ENCODE results near the gene TUBE1.
A peak's percentile ranks its signal among the peaks of the same experiment; 100 is the strongest.

TUBE1 gene

DNA sequence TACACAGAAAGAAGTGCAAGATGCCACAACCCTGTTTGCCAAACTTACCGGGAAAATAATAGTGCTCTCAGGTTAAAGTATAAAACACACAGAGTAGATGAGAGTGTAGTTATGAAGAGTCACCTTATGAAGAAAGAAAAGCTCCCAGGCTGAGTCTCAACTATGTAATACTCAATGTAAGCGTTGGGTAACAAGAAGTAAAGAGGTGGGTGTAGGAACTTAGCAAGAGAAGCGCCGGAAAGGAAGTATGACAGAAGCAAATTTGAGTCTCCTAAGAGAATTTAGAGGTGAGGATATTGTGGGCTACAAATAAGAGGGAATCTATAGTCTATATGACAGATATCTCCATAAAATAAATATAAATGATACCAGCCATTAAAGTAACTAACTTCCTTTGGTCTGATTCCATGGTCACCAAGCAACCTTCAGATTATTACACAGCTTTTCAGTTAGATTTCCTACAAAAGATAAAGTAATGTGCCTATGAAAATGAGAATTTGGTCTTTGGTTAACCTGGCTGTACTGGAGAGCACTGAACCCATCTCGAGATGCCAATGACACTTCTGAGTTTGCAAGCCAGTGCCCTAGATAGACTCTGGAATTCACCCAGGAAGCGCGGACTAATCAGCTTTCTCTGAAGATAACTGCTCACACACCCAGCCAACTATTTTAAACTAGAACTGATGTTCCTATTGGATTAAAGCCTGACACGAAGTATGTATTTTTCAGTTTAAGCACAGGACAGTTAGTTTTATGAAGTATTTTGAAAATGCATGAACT is 1.8 kb downstream of the TUBE1 start:
- Histone ChIP-seq H3K9me3 (replicated peaks in 1 of 11) (no peaks in the 10 kb centered on the region), H3K36me3 (peaks cover 3 to 37% (median 20%) of the 10 kb centered on the region in 11 experiments; a peak in 11 of 22 replicates), H3K27ac (no peak overlapping the region), H3K27me3 (no peaks in the 10 kb centered on the region), H3K4me2 (peak overlapping the region in 1 of 11 experiments; percentile 12; a peak in 2 of 22 replicates), H3K4me3 (no peak overlapping the region), H3K4me1 (peaks cover 5 to 17% (median 13%) of the 10 kb centered on the region in 10 experiments; a peak in 19 of 20 replicates), H3K9ac (no peak overlapping the region), H4K20me1 (no peaks in the 10 kb centered on the region)
- no peak for TF ChIP-seq Cebpa-rat (IDR thresholded peaks at IDR 0.05)

DNA sequence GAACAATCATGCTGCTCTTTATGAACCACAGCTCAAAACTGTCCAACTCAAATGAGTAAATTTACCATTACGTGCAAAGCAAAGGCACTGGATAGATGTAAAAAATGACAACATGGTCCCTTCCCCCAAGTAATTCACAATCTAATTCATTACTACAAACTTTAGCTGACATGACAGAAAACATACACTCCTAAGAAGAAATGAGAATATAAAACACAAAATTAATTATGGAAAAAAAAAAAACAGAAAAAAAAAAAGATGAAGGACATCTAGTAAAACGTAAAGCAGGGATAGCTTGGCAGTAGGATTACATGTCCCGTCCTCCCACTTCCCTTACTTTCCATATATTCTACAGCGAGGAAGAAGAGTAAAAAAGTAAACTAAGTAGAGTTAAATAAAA is 5.7 kb downstream of the TUBE1 start:
- Histone ChIP-seq H3K36me3 (peaks cover 7 to 71% (median 38%) of the 10 kb centered on the region in 11 experiments; a peak in 19 of 22 replicates), H4K20me1 (no peaks in the 10 kb centered on the region), H3K4me2 (no peak overlapping the region), H3K27me3 (no peaks in the 10 kb centered on the region), H3K27ac (no peak overlapping the region), H3K4me3 (no peak overlapping the region), H3K4me1 (peaks cover 0 to 12% (median 6%) of the 10 kb centered on the region in 10 experiments; a peak in 13 of 20 replicates), H3K9ac (no peak overlapping the region), H3K9me3 (replicated peaks in 1 of 11) (no peaks in the 10 kb centered on the region)
- TF ChIP-seq Cebpa-rat (IDR thresholded peaks at IDR 0.05): no peak

DNA sequence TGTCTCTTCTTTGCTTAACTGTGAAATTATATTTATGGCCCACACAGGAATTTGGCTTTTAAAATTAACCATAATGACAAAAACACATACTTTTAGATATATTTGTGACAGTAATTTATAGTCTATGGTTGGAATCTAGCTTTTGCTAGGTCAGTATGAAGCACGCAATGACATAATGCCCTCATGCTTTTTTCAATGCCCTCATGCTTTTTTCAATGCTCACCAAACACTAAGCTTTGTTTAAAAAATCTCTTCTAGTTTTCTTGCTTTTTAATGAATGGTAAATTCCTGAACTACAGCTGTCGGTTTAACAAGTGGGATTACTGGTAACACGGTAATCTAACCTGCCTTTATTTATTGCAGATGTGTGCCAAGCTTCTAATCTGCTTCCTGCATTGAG is 20.7 kb downstream of the TUBE1 start:
- Histone ChIP-seq H3K4me3 (no peak overlapping the region), H4K20me1 (no peaks in the 10 kb centered on the region), H3K4me1 (no peaks in the 10 kb centered on the region), H3K27me3 (no peaks in the 10 kb centered on the region), H3K27ac (no peak overlapping the region), H3K36me3 (peaks cover 4 to 25% (median 11%) of the 10 kb centered on the region in 11 experiments; a peak in 18 of 22 replicates), H3K9me3 (replicated peaks in 1 of 11) (no peaks in the 10 kb centered on the region), H3K4me2 (no peak overlapping the region), H3K9ac (no peak overlapping the region)
- TF ChIP-seq Cebpa-rat (IDR thresholded peaks at IDR 0.05): no peak

DNA sequence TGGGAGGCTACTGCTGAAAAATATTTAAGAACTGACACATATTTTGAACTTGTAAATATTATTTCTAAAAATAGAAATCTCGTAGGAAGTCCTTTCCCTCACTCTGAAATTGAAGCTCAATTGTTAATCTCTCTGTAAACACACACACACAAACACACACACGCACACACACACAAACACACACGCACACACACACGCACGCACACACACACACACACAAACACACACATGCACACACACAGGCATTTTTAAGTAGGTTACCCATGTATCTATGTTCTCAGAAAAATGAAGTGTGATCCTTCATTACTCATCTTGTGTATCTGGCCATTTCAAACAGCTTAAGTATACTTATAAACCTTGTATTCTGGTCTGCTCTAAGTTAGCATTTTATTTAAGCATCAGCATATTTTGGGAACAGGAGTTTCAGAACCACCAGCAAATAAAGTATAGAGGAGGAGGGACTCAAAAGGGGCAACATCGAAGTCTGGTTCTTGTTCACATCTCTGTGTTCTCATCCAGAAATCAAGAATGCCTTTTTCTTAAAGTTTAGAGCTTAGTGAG is 21.8 kb downstream of the TUBE1 start:
- H3K4me3 ChIP-seq: no peak overlapping the region
- no peak overlapping the region for H3K4me2 ChIP-seq
- no peaks in the 10 kb centered on the region for H3K27me3 ChIP-seq
- H3K27ac ChIP-seq: no peak overlapping the region
- TF ChIP-seq Cebpa-rat (IDR thresholded peaks at IDR 0.05): no peak
- peaks cover 0 to 15% (median 6%) of the 10 kb centered on the region in 11 experiments; a peak in 11 of 22 replicates for H3K36me3 ChIP-seq
- no peaks in the 10 kb centered on the region for H3K9me3 ChIP-seq (replicated peaks in 1 of 11)
- H4K20me1 ChIP-seq: no peaks in the 10 kb centered on the region
- no peak overlapping the region for H3K9ac ChIP-seq
- no peaks in the 10 kb centered on the region for H3K4me1 ChIP-seq

DNA sequence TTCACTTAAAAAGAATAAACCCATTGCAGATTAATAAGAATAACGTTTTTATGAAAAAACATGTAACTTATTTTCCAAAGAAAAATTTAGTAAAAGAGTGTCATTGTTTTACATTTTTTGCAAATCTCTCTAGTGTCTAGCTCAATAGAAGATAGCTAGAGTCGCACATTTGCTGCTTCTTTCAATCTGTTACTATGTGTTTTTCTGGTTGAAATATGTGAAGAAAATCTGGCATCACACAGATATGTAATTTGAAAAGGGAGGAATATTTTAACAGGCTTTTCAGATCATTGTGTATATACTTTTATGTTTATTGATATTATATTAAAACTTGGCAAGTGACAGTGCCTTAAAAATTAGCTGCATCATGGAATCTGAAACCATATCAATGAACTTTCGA is 24.3 kb downstream of the TUBE1 start:
- peaks cover 0 to 8% (median 0%) of the 10 kb centered on the region in 10 experiments; a peak in 3 of 20 replicates for H3K4me1 ChIP-seq
- H3K36me3 ChIP-seq: no peaks in the 10 kb centered on the region
- H3K9me3 ChIP-seq (replicated peaks in 1 of 11): no peaks in the 10 kb centered on the region
- H3K27me3 ChIP-seq: no peaks in the 10 kb centered on the region
- no peaks in the 10 kb centered on the region for H4K20me1 ChIP-seq
- no peak overlapping the region for H3K4me3 ChIP-seq
- TF ChIP-seq Cebpa-rat (IDR thresholded peaks at IDR 0.05): no peak
- H3K27ac ChIP-seq: no peak overlapping the region
- no peak overlapping the region for H3K9ac ChIP-seq
- no peak overlapping the region for H3K4me2 ChIP-seq

DNA sequence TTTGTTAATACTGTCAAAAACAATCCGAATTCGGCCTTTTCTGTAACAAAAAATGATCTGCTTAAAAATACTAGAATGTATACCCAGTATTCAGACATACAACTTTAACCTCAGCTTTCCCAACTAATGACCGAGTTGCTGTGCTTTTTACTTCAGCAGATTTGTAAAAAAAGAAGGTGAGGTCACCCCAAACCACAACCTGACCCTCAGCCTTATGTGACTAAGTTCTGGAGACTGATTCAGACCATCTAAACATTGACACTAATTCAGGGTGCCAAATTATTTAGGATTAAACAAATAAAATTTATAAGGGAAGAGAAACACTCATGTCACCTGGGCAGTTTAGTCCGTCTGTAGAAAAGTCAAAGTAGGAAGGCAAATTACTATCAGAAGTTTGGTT is 25.7 kb downstream of the TUBE1 start:
- no peaks in the 10 kb centered on the region for H4K20me1 ChIP-seq
- no peak overlapping the region for H3K4me2 ChIP-seq
- no peaks in the 10 kb centered on the region for H3K27me3 ChIP-seq

DNA sequence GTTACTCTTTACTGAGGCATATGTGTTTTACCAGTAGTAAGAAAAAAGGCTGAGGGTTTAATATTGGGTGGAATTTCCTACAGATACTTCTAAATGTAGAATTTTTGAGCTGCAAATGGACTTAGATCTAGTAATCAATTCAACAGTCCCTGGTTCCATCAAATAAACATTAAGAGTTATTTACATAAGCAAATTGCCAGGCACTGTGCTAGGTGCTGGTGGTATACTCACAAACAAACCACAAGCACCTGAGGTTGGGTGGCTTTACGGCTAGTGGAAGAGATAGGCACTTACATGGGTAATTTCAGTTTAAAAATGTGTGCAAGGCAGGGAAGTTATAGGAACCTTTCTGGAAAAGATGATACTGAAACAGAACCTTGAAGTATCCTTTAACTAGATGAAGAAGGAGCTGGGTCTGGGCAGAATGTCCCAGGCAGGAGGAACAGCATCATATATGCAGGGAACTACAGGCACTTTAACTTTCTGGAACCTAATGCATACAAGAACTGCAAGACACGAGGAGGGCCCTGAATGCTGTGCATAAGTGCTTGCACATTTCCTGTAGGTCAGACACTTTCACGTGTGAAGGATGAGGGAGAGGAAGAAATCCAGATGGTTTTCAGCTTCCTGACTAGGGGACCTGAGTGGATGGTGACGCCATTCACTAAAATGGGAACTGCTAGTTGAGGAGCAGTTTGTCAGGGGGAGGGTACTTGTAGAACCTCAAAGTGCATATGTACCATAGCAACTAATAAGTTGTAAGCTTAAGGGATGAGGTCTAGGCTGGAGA is 28.8 kb downstream of the TUBE1 start:
- H3K9me3 ChIP-seq (replicated peaks in 1 of 11): no peaks in the 10 kb centered on the region
- H3K4me2 ChIP-seq: peak overlapping the region in 3 of 11 experiments; percentile 21 to 43 (median 22); a peak in 4 of 22 replicates
- no peaks in the 10 kb centered on the region for H4K20me1 ChIP-seq
- H3K4me3 ChIP-seq: no peak overlapping the region
- no peak overlapping the region for H3K9ac ChIP-seq
- H3K4me1 ChIP-seq: peaks cover 0 to 8% (median 0%) of the 10 kb centered on the region in 10 experiments; a peak in 3 of 20 replicates
- H3K36me3 ChIP-seq: no peaks in the 10 kb centered on the region
- H3K27me3 ChIP-seq: no peaks in the 10 kb centered on the region
- no peak overlapping the region for H3K27ac ChIP-seq
- no peak for TF ChIP-seq Cebpa-rat (IDR thresholded peaks at IDR 0.05)

More for the DNA sequence above, 25.7 kb downstream of the TUBE1 start:
- TF ChIP-seq Cebpa-rat (IDR thresholded peaks at IDR 0.05): no peak
- no peak overlapping the region for H3K27ac ChIP-seq
- H3K4me1 ChIP-seq: peaks cover 0 to 8% (median 0%) of the 10 kb centered on the region in 10 experiments; a peak in 3 of 20 replicates
- no peak overlapping the region for H3K4me3 ChIP-seq
- H3K9ac ChIP-seq: no peak overlapping the region
- no peaks in the 10 kb centered on the region for H3K9me3 ChIP-seq (replicated peaks in 1 of 11)
- H3K36me3 ChIP-seq: no peaks in the 10 kb centered on the region

DNA sequence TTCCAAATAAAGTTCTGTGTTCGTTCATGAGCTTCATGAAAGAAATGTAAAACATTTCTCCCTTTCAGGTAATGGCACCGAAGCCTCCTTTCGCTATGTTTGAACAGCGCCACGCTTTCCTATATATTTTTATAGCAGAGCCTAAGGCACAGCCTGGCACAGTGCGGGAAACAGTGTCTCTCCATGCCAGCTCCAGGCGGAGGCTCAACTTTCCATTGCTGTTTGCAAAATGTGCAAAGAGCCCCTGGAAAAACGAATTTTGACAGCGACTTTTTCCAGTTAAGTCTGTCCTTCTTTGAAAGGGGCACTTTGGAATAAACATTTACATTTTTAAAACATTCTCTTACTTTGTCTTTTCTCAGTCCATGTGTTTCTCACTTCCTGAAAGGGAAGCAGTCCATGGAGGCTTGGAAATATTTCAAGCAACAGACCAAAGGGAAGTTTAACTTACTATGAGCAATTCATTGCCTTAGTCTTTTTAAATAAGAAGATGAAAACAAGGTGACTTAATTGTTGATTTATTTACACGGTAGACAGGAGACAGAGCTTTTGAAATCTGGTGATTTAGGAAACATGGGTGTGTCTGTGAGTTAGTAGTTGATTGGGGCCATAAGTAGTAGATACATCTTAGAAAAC is 32.6 kb downstream of the TUBE1 start:
- Histone ChIP-seq H3K9ac (no peak overlapping the region), H3K4me2 (no peak overlapping the region), H3K27me3 (no peaks in the 10 kb centered on the region), H4K20me1 (no peaks in the 10 kb centered on the region), H3K9me3 (replicated peaks in 1 of 11) (peaks cover 0 to 8% (median 0%) of the 10 kb centered on the region in 11 experiments; a peak in 3 of 22 replicates), H3K4me3 (no peak overlapping the region), H3K36me3 (no peaks in the 10 kb centered on the region), H3K27ac (no peak overlapping the region), H3K4me1 (peaks cover 0 to 8% (median 0%) of the 10 kb centered on the region in 10 experiments; a peak in 3 of 20 replicates)
- TF ChIP-seq Cebpa-rat (IDR thresholded peaks at IDR 0.05): no peak

Data from BLaER1 treated with 17β-estradiol and CSF1 and Interleukin-3, amounts not matched to agents 10 nM and 100 nM (cell line).